HG02973 (cell line): ENCODE data around the gene FMR1.
A peak's percentile ranks its signal among the peaks of the same experiment; 100 is the strongest.

Experiments used
- ATAC-seq: cut with Tn5 transposase; IDR thresholded peaks from one replicate; pipeline ENCODE4 v1.9.1; 2021; ENCODE audit warnings: moderate library complexity; ENCODE audit not compliant: unreplicated experiment

FMR1 gene

DNA sequence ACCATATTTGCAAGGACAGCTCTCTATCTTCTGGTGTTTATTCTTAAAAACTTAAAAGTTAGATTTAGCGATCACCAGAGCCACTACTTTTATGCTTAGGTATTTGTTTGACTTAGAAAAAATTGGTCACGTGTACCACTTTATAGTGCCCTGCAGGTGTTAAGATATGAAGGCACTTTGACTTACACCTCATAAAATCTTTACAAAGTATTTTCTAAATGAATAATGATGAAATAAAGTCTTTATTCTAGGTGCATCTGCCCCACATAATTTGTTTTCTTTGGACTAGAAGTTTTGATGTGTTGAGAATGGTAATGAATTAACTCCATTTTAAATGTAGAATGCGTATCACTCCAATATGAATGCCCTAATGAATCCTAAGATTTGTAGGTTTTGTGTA lies 2.9 kb downstream of the FMR1 start:
- no peak for ATAC-seq

DNA sequence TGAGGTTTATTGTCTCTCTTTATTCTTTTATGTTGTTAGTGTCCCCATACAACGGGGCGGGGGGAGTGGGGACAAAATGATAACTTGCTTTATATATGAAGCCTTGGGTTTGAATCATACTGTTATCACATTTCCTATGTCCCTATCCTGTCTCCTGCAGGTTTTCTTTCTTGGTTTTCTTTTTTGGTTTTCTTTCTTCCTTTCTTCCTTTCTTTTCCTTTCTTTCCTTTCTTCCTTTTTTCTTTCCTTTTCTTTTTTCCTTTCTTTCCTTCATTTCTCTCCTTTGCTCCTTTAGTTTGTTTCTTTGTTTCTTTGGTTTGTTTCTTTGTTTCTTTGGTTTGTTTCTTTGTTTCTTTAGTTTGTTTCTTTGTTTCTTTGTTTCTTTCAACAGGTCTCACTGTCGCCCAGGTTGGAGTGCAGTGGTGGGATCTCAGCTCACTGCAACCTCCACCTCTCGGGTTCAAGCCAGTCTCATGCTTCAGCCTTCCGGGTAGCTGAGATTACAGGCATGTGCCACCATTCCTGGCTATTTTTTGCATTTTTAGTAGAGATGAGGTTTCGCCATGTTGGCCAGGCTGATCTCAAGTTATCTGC lies 4.8 kb downstream of the FMR1 start:
- no peak for ATAC-seq

DNA sequence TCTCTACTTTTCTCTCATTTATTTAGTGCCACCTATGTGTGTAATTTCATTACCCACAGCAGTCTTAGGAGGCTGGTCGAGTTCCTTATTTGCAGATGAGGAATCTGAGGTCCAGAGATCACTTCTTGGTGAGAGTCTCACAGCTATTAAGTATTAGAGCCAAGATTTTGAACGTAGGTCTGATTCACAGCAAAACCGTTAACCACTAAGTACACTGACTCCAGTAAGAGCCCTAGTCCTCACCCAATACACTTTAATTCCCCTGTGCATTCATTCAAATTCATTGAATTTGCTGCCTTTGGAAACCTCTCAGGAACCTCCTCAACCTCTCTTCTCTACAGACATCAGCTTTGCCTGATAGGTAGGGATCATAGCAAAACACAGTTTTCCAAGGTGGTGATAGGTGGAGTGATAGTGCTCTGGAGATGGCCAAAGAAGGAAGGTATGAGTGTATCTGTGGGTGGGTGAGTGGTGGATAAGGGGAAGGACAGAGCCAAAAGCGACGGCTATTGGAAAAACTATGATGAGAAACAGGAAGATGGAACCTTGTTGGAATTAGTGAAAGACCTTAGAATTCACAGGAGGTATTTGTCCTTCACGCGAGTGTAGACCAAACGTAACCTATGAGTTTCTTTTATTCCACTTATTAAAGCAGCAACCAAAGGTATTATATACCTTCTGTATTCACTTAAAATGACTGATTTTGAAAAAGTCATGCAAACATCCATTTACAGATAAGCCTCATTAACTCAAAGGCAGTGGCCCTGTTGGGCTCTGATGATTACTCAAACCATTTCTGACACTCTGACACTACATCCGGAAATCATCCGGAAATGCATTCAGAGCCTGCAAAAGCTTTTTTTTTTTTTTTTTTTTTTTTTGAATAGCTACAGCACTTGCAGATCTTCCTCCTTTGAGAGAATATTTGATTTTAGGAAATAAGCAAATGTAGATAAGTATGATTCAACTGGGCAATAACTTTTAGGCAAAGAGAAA lies 6.3 kb downstream of the FMR1 start:
- ATAC-seq = peak; percentile 95

DNA sequence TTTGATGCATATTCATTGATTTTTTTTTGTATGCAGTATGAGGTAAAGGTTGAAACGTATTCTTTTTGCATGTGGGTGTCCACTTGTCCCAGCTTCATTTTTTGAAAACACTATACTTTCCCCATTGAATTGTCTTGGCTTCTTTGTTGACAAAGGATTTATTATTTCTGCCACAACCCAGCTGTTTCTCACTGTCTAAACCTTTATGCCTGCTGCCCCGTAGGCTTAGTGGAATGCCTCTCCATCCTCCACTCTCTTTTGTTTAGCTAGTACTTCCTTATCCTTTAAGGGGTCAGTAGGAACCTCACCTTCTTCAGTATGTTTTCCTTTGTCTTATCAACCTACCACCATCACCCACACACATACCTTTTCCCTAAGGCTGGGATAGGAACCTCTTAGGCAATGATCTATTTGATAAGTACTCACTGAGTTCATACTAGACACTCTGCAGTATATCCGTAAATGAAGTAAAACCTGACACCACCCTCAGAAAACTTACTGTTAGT lies 8.5 kb downstream of the FMR1 start:
- ATAC-seq = no peak

DNA sequence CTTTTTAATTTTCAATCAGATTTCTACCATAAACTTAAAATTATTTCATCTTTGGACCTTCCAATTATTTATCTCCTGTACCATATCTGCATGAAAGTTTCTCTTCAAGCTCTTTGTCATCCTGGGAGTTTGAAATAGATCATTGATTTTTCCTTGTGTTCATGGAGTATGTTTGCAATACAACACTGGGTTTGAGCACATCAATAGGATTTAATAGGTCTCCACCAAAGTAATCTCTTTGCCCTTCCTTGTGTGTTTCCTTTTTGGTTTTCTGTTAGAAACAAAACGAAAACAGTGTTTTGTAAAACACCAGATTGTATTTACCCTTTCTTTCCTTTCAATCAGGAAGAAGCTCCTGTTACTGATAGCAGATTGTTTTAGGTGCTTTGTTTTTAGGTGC lies 11.9 kb downstream of the FMR1 start:
- ATAC-seq = no peak

DNA sequence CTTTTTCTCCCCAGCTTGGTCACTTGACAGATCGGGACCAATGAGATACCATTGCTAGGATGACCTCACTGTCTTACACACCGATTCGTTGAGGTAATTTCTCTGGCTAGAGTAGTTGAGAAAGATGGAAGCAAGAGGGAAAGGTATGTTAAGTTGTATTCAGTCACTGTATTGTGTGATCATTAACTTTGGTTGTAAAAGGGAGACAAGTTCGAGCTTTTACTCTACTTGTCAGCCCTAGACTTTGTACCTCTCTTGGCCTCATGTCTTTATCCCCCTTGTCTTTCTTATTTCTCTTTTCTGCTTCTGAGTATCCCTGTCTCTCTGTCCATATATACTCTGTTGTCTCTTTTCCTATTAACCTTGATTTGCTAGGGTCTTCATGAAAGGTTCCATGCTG lies 15.5 kb downstream of the FMR1 start:
- ATAC-seq = no peak

DNA sequence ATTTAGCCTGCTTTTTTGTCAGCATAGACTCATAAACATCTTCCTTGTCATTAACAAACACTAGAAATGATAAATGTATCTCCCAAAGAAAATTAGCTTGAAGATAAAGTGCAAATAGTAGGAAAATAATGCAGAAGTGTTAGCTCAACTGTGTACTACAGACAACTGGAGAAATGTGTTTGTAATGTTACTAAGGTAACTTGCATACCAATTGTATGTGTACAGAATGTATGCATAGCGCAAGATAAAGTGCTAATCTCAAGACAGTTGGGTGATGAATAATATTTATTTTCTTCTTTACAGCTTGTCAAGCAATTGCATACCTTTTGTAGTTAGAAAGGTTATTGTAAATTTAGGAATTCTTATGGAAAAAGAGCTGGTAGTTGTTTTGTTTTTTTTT lies 22.1 kb downstream of the FMR1 start:
- ATAC-seq = no peak

DNA sequence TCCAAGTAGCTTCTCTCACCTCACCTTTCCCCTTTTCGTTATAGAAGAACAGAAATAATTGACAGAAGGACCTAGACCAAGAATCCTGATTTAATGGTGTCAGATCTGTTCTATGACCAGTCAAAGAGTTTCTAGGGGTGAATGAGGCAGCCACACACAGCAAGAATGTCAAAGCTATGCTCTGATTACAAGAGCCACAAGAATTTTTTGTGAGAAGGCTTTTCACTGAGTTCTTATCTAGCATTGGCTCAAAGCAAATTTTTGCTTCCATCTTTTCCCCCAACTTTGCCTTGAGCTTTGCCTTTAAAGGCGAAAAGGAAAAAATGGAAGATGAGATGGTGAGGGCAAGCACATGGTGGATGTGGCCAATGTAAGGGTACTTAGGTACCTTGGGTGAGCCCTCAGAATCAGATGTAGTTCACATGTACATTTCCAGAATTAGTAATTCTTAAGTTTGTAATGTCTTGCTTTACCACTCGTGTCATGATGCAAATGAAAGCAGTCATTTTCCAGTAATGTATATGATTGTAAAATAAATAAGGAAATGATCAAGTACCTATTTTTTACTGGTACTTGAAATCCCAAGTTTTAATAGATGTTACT lies 23.5 kb downstream of the FMR1 start:
- no peak for ATAC-seq

DNA sequence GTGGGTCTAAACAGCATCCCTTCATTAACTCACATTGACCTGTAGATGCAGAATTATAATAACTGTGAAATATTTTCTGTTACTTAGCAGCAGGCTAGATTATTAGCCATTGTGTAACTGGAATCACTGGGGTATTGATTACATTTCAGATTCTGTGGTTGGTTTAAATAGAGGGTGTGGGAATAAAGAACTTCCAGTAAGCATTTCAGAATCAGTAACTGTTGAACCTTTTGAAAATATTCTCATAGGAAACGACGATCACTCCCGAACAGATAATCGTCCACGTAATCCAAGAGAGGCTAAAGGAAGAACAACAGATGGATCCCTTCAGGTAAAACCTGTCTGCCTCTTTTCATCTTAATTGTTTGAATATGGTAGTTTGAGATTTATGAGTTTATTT lies 33.6 kb downstream of the FMR1 start:
- no peak for ATAC-seq

DNA sequence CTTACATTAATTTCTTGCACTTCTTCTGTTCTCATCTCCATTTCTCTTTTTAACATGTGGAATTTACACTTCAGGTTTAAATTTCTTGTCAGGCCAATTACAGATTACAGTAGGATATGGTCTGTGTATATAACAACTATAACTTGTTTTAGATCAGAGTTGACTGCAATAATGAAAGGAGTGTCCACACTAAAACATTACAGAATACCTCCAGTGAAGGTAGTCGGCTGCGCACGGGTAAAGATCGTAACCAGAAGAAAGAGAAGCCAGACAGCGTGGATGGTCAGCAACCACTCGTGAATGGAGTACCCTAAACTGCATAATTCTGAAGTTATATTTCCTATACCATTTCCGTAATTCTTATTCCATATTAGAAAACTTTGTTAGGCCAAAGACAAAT lies 36.8 kb downstream of the FMR1 start:
- ATAC-seq = no peak

DNA sequence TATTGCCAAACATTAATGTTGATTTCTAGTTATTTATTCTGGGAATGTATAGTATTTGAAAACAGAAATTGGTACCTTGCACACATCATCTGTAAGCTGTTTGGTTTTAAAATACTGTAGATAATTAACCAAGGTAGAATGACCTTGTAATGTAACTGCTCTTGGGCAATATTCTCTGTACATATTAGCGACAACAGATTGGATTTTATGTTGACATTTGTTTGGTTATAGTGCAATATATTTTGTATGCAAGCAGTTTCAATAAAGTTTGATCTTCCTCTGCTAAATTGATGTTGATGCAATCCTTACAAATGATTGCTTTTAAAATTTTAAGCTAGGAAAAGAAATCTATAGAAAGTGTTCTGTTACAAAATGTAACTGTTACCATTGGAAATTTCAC lies 38.6 kb downstream of the FMR1 start:
- no peak for ATAC-seq

DNA sequence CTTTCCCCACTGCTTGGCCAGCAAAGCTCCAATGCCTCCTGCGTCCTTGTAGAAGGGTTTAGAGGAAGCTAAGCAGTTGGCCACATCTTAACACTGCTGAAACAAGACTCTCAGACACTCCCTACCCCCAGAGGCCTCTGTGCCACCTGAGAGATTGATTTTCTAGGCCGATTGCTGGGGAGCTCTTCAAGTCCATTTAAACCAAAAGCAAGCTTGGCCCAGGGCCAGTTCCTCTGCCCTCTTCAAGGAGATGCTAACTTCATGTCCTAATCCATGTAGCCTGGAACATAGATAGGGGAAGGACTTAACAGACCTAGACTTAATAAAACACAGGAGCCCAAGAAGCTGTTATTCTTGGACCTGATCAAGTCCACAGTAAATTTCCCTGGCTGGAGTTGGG lies 42.3 kb downstream of the FMR1 start:
- no peak for ATAC-seq

DNA sequence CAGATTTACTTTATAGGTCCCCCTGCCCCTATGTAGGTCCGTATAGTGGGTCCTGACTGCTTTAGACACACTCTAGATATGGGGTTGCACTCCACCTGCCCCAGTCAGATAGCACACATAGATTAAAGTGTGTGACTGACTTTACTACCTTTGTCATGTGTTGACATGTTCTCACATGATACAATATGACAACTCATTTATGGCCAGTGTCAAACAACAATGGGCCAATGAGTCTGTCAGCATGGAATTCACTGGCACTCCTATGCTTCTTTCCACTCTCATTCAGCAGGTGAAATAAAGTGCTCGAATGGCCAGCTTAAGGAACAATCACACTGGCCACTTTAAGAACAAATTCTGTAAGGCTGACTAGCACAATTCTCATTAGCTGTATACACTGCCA lies 45.6 kb downstream of the FMR1 start:
- no peak for ATAC-seq

DNA sequence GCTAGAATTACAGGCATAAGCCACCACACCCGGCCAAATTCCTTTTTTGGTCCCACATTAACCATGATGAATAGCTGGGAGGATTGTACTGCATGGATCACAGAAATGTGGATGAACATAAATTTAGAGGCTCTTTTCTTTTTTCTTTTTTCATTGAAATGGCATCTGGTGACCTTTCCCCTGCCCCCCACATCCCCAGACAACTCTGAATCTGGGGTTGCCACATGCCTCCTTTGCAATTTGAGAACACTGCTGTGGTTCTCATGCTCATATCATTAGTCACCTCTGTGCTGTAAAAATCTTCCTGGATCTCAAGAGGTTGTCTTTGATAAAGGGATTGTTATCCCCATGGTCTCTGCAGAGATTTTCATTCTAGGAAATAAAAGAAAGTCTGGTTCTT lies 46.6 kb downstream of the FMR1 start:
- ATAC-seq = no peak

DNA sequence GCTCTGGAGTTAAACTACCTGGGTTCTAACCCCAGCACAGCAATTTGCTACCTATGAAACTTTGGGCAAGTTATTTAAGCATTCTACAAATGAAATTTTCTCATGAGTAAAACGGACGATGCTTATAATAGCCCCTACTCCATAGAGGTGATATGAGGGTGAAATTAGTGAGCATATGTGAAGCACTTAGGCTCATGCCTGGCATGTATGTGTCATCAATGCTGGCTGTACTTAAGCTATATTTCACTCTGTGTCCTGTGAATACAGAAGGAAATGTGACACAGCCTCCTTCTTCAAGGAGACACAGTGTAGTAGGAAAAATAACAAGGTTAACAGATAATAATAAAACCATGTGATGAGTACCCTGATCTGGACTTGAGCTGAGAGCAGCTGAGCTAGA lies 49.0 kb downstream of the FMR1 start:
- no peak for ATAC-seq

DNA sequence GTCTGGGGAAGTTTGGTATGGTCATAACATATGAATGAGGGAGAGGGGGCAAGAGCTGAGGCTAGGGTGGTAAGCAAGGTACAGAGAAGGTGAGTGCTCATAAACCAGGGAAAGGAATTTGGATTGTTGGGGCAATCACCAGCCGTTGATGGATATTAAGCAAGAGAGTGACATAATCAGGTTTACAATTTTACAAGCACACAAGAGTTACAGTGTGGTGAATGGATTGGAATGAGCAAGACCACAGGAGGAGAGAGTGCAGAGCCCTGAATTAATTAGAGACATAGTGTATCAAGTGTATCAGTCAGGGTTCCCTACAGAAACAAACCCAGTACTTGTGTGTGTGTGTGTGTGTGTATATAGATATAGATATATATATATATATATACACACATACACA lies 50.8 kb downstream of the FMR1 start:
- no peak for ATAC-seq

DNA sequence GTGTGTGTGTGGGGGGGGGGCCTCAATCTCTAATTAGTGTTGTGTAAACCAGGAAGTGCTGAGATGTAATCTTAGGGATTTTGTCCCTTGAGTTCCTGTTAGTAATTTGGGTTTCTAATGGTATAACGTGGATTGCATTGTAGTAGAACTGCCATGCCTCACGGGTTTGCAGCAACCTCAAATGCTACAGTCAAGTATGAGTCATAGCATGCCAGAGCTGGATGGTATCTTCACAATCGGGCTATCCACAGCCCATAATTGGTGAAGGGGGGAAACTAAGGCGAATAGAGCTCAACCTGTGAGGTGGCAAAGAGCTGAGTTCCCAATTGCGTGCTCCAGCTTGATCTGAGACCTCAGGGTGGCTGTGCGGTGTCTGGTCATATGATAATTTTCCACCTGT lies 67.2 kb downstream of the FMR1 start:
- no peak for ATAC-seq

DNA sequence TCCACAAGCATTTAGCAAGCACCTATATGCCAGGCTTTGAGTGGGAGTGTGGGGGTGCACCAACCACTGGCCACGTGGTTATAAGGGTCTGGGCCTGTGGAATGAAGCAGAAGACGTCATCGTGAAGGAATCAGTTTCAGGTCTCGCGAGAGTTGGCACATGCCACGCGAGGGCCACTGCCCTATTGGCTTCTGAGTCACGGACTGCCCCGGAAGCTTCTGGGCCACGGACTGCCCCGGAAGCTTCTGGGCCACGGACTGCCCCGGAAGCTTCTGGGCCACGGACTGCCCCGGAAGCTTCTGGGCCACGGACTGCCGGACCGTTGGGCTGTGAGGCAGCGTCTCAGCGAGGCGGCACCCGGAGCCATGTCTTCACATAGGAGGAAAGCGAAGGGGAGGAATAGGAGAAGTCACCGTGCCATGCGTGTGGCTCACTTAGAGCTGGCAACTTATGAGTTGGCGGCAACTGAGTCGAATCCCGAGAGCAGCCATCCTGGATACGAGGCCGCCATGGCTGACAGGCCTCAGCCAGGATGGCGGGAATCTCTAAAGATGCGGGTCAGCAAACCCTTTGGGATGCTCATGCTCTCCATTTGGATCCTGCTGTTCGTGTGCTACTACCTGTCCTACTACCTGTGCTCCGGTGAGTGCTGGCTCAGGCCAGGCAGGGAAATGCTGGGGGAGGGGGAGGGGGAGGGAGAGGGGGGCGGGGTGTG lies 69.5 kb downstream of the FMR1 start, which contains the start of gene FMR1NB:
FMR1NB (plus strand) TSS at position 300 of the 715 bp plus-strand sequence; CDS start at position 366, 66 bp downstream.
- ATAC-seq = no peak
